Coronary artery (tissue), 2 donors: Measurements from ENCODE around the gene USP34.
"Not testable (repeated sequence)": the region's sequence is repeated elsewhere in the genome, so short reads cannot be mapped to it uniquely, and the experiment has no call there.

Experiments
- DNase-seq: peaks from one replicate; pipeline ENCODE4 v3.0.0-alpha.2; 2017; ENCODE audit warnings: low spot score
- H3K27ac ChIP-seq, 2 donors: fragments of 200-600 bp; sonication (generic); one replicate each; pipeline ENCODE4 v1.5.1; 2016 to 2019
- H3K4me3 ChIP-seq: fragments of 200-600 bp; sonication (generic); 2 replicates; pipeline ENCODE4 v1.5.1; 2016; ENCODE audit warnings: mild to moderate bottlenecking, moderate library complexity
- CTCF ChIP-seq: fragments of 200-600 bp; sonication (generic); IDR thresholded peaks from one replicate; pipeline ENCODE4 v1.5.1; 2019; ENCODE audit warnings: antibody characterized with exemption

Gene USP34

GRCh38 chr2:61414674-61415073, 56.2 kb downstream of the USP34 start:
- TF ChIP-seq CTCF, result no peak
- DNase-seq, result no peak
- Histone ChIP-seq H3K4me3 (no peak overlapping the region), H3K27ac (no peak overlapping the region)

- TF ChIP-seq CTCF, result no peak
- H3K4me3 ChIP-seq, result no peak overlapping the region
- no peak overlapping the region for H3K27ac ChIP-seq
- no peak for DNase-seq
Observed at GRCh38 chr2:61411109-61411508, 59.8 kb downstream of the USP34 start.

GRCh38 chr2:61410185-61410584, 60.7 kb downstream of the USP34 start:
- no peak for TF ChIP-seq CTCF
- Histone ChIP-seq H3K4me3 (no peak overlapping the region), H3K27ac (no peak overlapping the region)
- DNase-seq, result no peak

GRCh38 chr2:61405813-61406212, 65.1 kb downstream of the USP34 start:
- Histone ChIP-seq H3K27ac (no peak overlapping the region), H3K4me3 (no peak overlapping the region)
- no peak for DNase-seq
- no peak for TF ChIP-seq CTCF

GRCh38 chr2:61404438-61404837, 66.4 kb downstream of the USP34 start:
- no peak for TF ChIP-seq CTCF
- no peak overlapping the region for H3K4me3 ChIP-seq
- no peak for DNase-seq
- H3K27ac ChIP-seq, result no peak overlapping the region

GRCh38 chr2:61398413-61398812, 72.5 kb downstream of the USP34 start:
- Histone ChIP-seq H3K27ac (no peak overlapping the region), H3K4me3 (no peak overlapping the region)
- no peak for DNase-seq
- no peak for TF ChIP-seq CTCF

- TF ChIP-seq CTCF, result no peak
- Histone ChIP-seq H3K4me3 (no peak overlapping the region), H3K27ac (no peak overlapping the region)
- DNase-seq, result no peak
Observed at GRCh38 chr2:61396005-61396404, 74.9 kb downstream of the USP34 start.

- H3K4me3 ChIP-seq, H3K27ac ChIP-seq, DNase-seq: not testable (repeated sequence)
Observed at GRCh38 chr2:61387588-61387987, 83.3 kb downstream of the USP34 start.

GRCh38 chr2:61380882-61381197, 90.0 kb downstream of the USP34 start:
- not testable (repeated sequence) for DNase-seq, H3K27ac ChIP-seq, H3K4me3 ChIP-seq
